GM18858 (cell line): ENCODE measurements around the gene VAV2.

ENCODE experiments used
- ATAC-seq: cut with Tn5 transposase; IDR thresholded peaks from one replicate; pipeline ENCODE4 v1.9.1; 2021; ENCODE audit not compliant: unreplicated experiment

Gene VAV2

GRCh38 chr9:133809335-133809734 lies 182.8 kb downstream of the VAV2 start:
- no peak for ATAC-seq

- no peak for ATAC-seq
Observed at GRCh38 chr9:133807818-133808217, 184.3 kb downstream of the VAV2 start.

- ATAC-seq: no peak
Observed at GRCh38 chr9:133807037-133807436, 185.1 kb downstream of the VAV2 start.

DNA sequence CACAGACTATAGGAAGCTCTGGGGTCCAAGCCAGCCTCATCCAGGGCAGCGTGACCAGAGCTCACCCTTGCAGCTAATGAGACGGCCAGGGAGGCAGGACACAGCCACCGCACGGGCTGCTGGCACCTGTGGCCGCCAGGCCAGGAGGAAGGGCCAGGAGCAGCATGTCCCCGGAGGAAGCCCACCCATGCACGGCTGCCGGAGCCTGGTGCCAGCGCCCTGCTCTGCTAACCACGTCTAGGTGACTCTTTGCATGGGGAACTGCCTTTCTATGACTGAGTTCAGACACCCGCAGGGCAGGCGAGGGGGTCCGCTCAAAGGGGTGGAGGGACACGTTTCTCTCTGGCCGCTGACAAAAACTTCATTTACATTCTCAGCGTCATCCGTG lies 185.5 kb downstream of the VAV2 start:
- ATAC-seq: no peak

DNA sequence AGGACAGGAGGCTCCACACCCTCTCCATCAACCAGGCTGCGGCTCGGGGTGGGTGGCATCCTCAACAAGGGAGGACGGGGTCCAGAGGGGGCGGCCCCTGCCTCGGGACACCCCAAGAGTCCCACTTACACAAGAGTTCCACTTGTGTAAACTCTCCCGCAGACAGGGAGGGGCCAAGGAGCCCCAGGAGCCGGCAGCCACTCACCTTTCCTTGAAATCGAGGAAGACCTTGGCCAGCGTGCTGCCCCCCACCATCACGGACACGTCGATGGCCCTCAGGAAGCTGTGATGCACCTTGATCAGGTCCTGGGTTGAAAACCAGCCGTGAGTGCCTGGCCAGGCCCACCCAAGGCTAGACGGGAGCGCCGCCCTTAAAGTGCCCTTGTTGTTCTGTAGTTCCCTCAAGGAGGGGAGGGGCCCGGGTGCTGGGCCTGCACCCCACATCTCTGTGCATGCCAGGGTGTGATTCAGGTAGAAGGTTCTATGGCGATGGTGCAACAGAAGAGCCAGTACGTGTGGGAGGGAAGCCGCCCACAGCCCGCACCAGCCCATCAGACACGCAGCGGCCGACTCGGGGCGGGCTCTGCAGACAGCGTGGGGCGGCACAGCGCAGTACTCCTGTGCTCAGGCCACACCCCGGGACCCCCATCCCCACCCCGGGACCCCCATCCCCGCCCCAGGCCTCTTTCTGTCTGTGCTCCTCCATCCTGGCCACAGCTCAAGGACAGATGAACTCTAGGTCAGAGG lies 186.1 kb downstream of the VAV2 start:
- ATAC-seq: no peak

DNA sequence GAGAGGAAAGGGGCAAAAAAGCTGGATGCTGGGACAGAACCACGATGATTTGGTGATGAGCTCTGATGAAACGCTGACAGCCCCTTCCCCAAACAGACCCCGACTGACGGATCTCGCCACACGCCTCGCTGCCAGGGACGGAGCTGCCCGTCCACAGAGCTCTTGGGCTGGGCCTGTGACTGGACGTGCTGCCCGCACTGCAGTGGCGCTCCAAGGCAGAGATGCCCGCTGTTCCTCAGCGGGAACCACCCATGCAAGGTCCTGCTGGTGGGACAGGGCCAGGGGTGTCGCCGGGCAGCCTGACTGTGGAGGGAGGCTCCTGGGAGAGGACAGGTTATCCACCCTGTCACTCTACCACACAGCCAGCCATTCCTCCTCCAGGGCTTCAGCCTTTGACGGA lies 187.9 kb downstream of the VAV2 start:
- no peak for ATAC-seq

- no peak for ATAC-seq
Observed at GRCh38 chr9:133803745-133804144, 188.4 kb downstream of the VAV2 start.

GRCh38 chr9:133803028-133803585 lies 189.0 kb downstream of the VAV2 start:
- no peak for ATAC-seq

DNA sequence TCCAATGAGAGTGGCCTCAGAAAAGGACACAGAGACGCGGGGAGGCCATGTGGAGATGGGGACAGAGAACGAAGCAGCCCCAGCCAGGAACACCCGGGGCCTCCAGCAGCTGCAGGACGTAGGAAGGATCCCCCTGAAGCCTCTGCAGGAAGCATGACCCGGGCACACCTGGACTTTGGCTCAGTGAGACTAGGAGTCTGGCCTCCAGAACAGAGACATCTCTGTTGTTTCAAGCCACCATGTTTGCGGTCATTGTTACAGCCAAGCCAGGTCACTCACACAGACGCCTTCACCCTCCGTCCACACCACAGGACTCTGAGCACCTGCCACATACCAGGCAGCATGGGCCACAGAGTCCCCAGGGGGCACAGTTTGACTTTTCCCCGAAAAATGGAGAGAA lies 190.4 kb downstream of the VAV2 start:
- no peak for ATAC-seq

GRCh38 chr9:133800266-133800665 lies 191.9 kb downstream of the VAV2 start:
- ATAC-seq: no peak

- no peak for ATAC-seq
Observed at GRCh38 chr9:133799716-133800115, 192.4 kb downstream of the VAV2 start.

GRCh38 chr9:133799106-133799505 lies 193.0 kb downstream of the VAV2 start:
- ATAC-seq: no peak

GRCh38 chr9:133798160-133798559 lies 194.0 kb downstream of the VAV2 start:
- ATAC-seq: no peak

DNA sequence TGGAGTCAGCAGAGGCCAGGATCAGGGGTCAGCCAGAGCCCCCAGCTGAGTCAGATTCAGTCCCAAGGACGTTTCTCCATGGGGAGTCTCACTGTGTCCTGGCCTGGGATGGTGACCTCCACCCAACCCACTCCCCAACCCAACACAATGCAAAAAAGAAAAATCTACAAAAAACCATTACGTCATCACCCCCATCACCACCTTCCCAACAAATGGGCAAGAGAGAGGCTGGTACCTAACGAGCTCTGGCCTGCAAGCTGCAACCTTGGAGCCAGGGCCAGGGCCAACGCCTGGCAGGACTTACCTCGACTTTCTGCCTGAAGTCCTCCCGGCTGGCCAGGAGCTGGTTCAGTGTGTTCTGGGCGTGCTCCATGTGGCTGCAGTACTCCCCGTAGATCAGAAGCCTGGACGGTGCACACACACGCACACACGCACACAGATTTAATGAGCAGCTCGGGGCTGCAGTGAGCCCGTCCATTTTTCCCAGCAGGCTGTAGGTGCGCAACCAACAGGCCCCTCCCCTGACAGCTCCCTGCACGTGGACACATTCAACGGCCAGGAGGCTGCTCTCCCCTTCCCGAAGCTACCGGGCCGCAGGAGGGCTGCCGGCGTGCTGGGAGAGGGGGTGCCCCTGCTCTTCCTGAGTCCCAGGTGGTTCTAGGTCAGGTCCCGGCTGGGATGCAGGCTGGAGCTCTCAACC lies 194.6 kb downstream of the VAV2 start:
- no peak for ATAC-seq

- ATAC-seq: no peak
Observed at GRCh38 chr9:133796562-133796961, 195.6 kb downstream of the VAV2 start.

GRCh38 chr9:133795049-133795448 lies 197.1 kb downstream of the VAV2 start:
- no peak for ATAC-seq

GRCh38 chr9:133794016-133794760 lies 197.9 kb downstream of the VAV2 start:
- ATAC-seq: no peak

DNA sequence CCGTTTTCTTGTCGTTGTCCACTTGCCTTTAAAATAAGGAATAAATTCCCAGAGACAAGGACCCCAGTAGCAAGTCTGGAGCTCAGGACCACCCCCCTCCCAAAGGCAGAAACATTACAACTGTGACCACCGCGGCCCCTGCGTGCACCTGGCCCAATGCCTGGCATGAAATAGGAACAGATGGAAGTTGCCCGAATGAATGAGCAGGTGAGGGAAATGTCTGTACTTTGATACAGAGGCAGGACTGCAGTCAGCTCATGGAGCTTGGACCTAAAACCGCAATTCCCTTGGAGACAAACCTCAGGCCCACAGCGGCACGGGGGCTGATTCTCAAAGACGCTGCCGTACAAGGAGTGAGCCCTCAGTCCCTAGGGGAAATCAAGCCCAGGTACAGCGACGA lies 198.7 kb downstream of the VAV2 start:
- ATAC-seq: no peak

- ATAC-seq: no peak
Observed at GRCh38 chr9:133792721-133793470, 199.2 kb downstream of the VAV2 start.

GRCh38 chr9:133791735-133792649 lies 200.1 kb downstream of the VAV2 start:
- ATAC-seq: no peak
